Measurements from ENCODE around the gene IFNA5. TPM values are rescaled to one million over a fixed set of nuclear protein-coding genes. Genes with fewer than 3 reads are reported as not detected.

IFNA5 gene
- not detected in 2 replicates for total RNA-seq (ENCODE audit: low replicate concordance)

DNA sequence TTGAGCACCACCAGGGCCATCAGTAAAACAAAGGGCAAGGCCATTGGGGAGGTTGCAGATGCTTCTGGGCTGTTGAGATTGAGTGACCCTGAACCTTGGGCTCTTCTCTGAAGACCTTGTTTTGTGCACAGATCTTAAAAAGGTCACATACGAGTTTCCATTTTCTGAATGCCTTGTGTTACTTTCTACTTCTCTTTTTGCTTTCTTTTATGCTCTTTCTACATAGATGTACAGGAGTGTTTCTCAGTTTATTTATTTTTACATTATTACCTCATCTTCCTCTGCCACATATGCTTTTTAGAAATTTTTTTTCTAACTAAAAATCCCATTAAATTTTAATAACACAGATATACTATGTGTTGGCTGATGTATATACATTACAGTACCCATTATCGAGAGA lies at the start of gene IFNA5:
Gene IFNA5 (minus strand): TSS at position 101 of the 400 bp plus-strand sequence. CDS start 57 bp downstream, at position 44.

GRCh38 chr9:21350787-21351186 lies 45.7 kb upstream of the IFNA5 start, which contains the start of gene IFNA6:
Gene IFNA6 (minus strand): TSS chr9:21350887. CDS start chr9:21350887, 0 bp downstream.

GRCh38 chr9:21334701-21335632 lies 29.9 kb upstream of the IFNA5 start, which contains the start of gene KLHL9:
Gene KLHL9 (minus strand): TSS chr9:21335404. CDS start chr9:21334859, 545 bp downstream.

Other genes starting within 250 kb of the IFNA5 start
- gene IFNB1, start 227.4 kb downstream of the IFNA5 start, total RNA-seq (ENCODE audit: low replicate concordance), result not detected in 2 replicates
- not detected in 2 replicates for gene IFNW1, start 163.5 kb downstream of the IFNA5 start, total RNA-seq (ENCODE audit: low replicate concordance)
- not detected in 2 replicates for gene IFNA21, start 138.7 kb downstream of the IFNA5 start, total RNA-seq (ENCODE audit: low replicate concordance)
- gene IFNA4, start 117.7 kb downstream of the IFNA5 start, total RNA-seq (ENCODE audit: low replicate concordance), result not detected in 2 replicates
- gene IFNA7, start 103.1 kb downstream of the IFNA5 start, total RNA-seq (ENCODE audit: low replicate concordance), result not detected in 2 replicates
- gene IFNA10, start 98.2 kb downstream of the IFNA5 start, total RNA-seq (ENCODE audit: low replicate concordance), result not detected in 2 replicates
- not detected in 2 replicates for gene IFNA16, start 88.0 kb downstream of the IFNA5 start, total RNA-seq (ENCODE audit: low replicate concordance)
- not detected in 2 replicates for gene IFNA17, start 77.1 kb downstream of the IFNA5 start, total RNA-seq (ENCODE audit: low replicate concordance)
- not detected in 2 replicates for gene IFNA14, start 65.3 kb downstream of the IFNA5 start, total RNA-seq (ENCODE audit: low replicate concordance)
- 25.9 and 31.9 TPM in 2 replicates for gene KLHL9, start 30.1 kb upstream of the IFNA5 start, total RNA-seq (ENCODE audit: low replicate concordance)
- not detected in 2 replicates for gene IFNA6, start 45.6 kb upstream of the IFNA5 start, total RNA-seq (ENCODE audit: low replicate concordance)
- not detected in 2 replicates for gene IFNA13, start 62.7 kb upstream of the IFNA5 start, total RNA-seq (ENCODE audit: low replicate concordance)
- not detected in 2 replicates for gene IFNA2, start 80.1 kb upstream of the IFNA5 start, total RNA-seq (ENCODE audit: low replicate concordance)
- not detected in 2 replicates for gene IFNA8, start 103.8 kb upstream of the IFNA5 start, total RNA-seq (ENCODE audit: low replicate concordance)
- gene IFNA1, start 135.1 kb upstream of the IFNA5 start, total RNA-seq (ENCODE audit: low replicate concordance), result not detected in 2 replicates
- 2.2 and 4.4 TPM in 2 replicates for gene IFNE, start 177.0 kb upstream of the IFNA5 start, total RNA-seq (ENCODE audit: low replicate concordance)

All from smooth muscle cell of the coronary artery (primary cell).